ENCODE measurements around the gene FNBP1L.
"Not testable (repeated sequence)": the region's sequence is repeated elsewhere in the genome, so short reads cannot be mapped to it uniquely, and the experiment has no call there.

FNBP1L gene

GRCh38 chr1:93469223-93469622 is 21.3 kb downstream of the FNBP1L start:
- H3K4me1 ChIP-seq (ENCODE audit: control insufficient read depth, insufficient read depth, low read length); POLR2A ChIA-PET; H3K36me3 ChIP-seq (ENCODE audit: control insufficient read depth in 2 of 2, insufficient read depth in 1 of 2, low read length in 2 of 2); H3K4me3 ChIP-seq (ENCODE audit: low read depth, low read length); H3K9me3 ChIP-seq (ENCODE audit: control insufficient read depth, insufficient read depth, low read depth, low read length); H3K27ac ChIP-seq (ENCODE audit: extremely low read depth, low read depth, low read length): not testable (repeated sequence)
- CTCF ChIA-PET, result interaction anchor here (0.6 kb wide), 1 partner anchor 63 kb away, joined by 5 read pairs; no protein-coding TSS in a partner anchor
- TF ChIP-seq ZNF146 (tag by site-specific recombination; IDR thresholded peaks at IDR 0.05), result peak; percentile 94

GRCh38 chr1:93471284-93471683 is 23.4 kb downstream of the FNBP1L start:
- no peak overlapping the region for H3K27ac ChIP-seq (ENCODE audit: extremely low read depth, low read depth, low read length)
- no peak overlapping the region for H3K4me3 ChIP-seq (ENCODE audit: low read depth, low read length)
- H3K4me1 ChIP-seq (ENCODE audit: control insufficient read depth, insufficient read depth, low read length), result peaks cover 12% of the 10 kb centered on the region
- CTCF ChIA-PET, result interaction anchor here (1.2 kb wide), 1 partner anchor 344 kb away, joined by 4 read pairs; no protein-coding TSS in a partner anchor
- H3K9me3 ChIP-seq (ENCODE audit: control insufficient read depth, insufficient read depth, low read depth, low read length), result no peaks in the 10 kb centered on the region
- POLR2A ChIA-PET, result no interaction called here
- H3K36me3 ChIP-seq (ENCODE audit: control insufficient read depth in 2 of 2, insufficient read depth in 1 of 2, low read length in 2 of 2), result no peaks in the 10 kb centered on the region
- TF ChIP-seq HOXA7 (CRISPR knock-in tag; IDR thresholded peaks at IDR 0.05; ENCODE audit: borderline replicate concordance) (no peak), ZNF621 (tag by site-specific recombination; IDR thresholded peaks at IDR 0.05) (no peak), ZNF146 (tag by site-specific recombination; IDR thresholded peaks at IDR 0.05) (no peak), ZNF777 (tag by site-specific recombination; IDR thresholded peaks at IDR 0.05; ENCODE audit: borderline replicate concordance) (no peak), ZNF639 (tag by site-specific recombination; IDR thresholded peaks at IDR 0.05) (no peak), PRDM10 (tag by site-specific recombination; IDR thresholded peaks at IDR 0.05) (no peak), ZNF416 (tag by site-specific recombination; IDR thresholded peaks at IDR 0.05) (no peak), ZNF580 (tag by site-specific recombination; IDR thresholded peaks at IDR 0.05) (no peak), ZNF629 (tag by site-specific recombination; IDR thresholded peaks at IDR 0.05) (no peak)
- TF ChIP-seq, protein P1, sequence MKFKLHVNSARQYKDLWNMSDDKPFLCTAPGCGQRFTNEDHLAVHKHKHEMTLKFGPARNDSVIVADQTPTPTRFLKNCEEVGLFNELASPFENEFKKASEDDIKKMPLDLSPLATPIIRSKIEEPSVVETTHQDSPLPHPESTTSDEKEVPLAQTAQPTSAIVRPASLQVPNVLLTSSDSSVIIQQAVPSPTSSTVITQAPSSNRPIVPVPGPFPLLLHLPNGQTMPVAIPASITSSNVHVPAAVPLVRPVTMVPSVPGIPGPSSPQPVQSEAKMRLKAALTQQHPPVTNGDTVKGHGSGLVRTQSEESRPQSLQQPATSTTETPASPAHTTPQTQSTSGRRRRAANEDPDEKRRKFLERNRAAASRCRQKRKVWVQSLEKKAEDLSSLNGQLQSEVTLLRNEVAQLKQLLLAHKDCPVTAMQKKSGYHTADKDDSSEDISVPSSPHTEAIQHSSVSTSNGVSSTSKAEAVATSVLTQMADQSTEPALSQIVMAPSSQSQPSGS (tag by site-specific recombination; IDR thresholded peaks at IDR 0.05; ENCODE audit: low read depth), result no peak
- TF ChIP-seq, protein P2, sequence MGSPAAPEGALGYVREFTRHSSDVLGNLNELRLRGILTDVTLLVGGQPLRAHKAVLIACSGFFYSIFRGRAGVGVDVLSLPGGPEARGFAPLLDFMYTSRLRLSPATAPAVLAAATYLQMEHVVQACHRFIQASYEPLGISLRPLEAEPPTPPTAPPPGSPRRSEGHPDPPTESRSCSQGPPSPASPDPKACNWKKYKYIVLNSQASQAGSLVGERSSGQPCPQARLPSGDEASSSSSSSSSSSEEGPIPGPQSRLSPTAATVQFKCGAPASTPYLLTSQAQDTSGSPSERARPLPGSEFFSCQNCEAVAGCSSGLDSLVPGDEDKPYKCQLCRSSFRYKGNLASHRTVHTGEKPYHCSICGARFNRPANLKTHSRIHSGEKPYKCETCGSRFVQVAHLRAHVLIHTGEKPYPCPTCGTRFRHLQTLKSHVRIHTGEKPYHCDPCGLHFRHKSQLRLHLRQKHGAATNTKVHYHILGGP (tag by site-specific recombination; IDR thresholded peaks at IDR 0.05), result no peak

- Histone ChIP-seq H3K4me1 (ENCODE audit: control insufficient read depth, insufficient read depth, low read length) (peaks cover 12% of the 10 kb centered on the region), H3K4me3 (ENCODE audit: low read depth, low read length) (no peak overlapping the region), H3K9me3 (ENCODE audit: control insufficient read depth, insufficient read depth, low read depth, low read length) (no peaks in the 10 kb centered on the region), H3K27ac (ENCODE audit: extremely low read depth, low read depth, low read length) (no peak overlapping the region), H3K36me3 (ENCODE audit: control insufficient read depth in 2 of 2, insufficient read depth in 1 of 2, low read length in 2 of 2) (no peaks in the 10 kb centered on the region)
- TF ChIP-seq WT1 (tag by site-specific recombination; IDR thresholded peaks at IDR 0.05), result peak; percentile 70; the same call in 1 of the 2 replicates
- TF ChIP-seq ZNF335 (tag by site-specific recombination; conservative IDR thresholded peaks at IDR 0.05), result no peak
- TF ChIP-seq FEZF1 (tag by site-specific recombination; IDR thresholded peaks at IDR 0.05), result 0 out of 2 replicates have a peak, but pooled peaks have one; percentile 7
- peak; percentile 75 for TF ChIP-seq PRDM6 (tag by site-specific recombination; IDR thresholded peaks at IDR 0.05)
- 0 out of 2 replicates have a peak, but pooled peaks have one; percentile 18 for TF ChIP-seq BCL11B (tag by site-specific recombination; IDR thresholded peaks at IDR 0.05; ENCODE audit: low read depth)
- no peak for TF ChIP-seq SP3 (tag by site-specific recombination; IDR thresholded peaks at IDR 0.05)
- CTCF ChIA-PET, result no interaction called here
- POLR2A ChIA-PET, result no interaction called here
Observed at GRCh38 chr1:93471911-93472310, 24.0 kb downstream of the FNBP1L start.
